ENCODE measurements around the gene RBM15.

Gene RBM15

GRCh38 chr1:110350360-110350759, 11.2 kb downstream of the RBM15 start:
- no peak for DNase-seq

GRCh38 chr1:110355321-110355720, 16.1 kb downstream of the RBM15 start:
- DNase-seq: no peak

- no peak for DNase-seq
These were observed 17.2 kb downstream of the RBM15 start for GRCh38 chr1:110356379-110356778.

- peak; percentile 27 to 32 for DNase-seq
These were observed 21.3 kb downstream of the RBM15 start for GRCh38 chr1:110360431-110360830.

GRCh38 chr1:110361856-110362255, 22.7 kb downstream of the RBM15 start:
- DNase-seq: no peak

- DNase-seq: no peak
These were observed 25.0 kb downstream of the RBM15 start for GRCh38 chr1:110364221-110364620.

- no peak for DNase-seq
These were observed 31.6 kb downstream of the RBM15 start for GRCh38 chr1:110370827-110371226.

GRCh38 chr1:110375490-110375889, 36.3 kb downstream of the RBM15 start:
- no peak for DNase-seq

GRCh38 chr1:110380672-110381283, 41.6 kb downstream of the RBM15 start:
- DNase-seq: peak; percentile 58 to 84

- no peak for DNase-seq
These were observed 44.2 kb downstream of the RBM15 start for GRCh38 chr1:110383251-110383990.

- DNase-seq: peak in 1 of 2 donors; percentile 17
These were observed 45.6 kb downstream of the RBM15 start for GRCh38 chr1:110384581-110385321.

- no peak for DNase-seq
These were observed 46.2 kb downstream of the RBM15 start for GRCh38 chr1:110385369-110385768.

- DNase-seq: no peak
These were observed 48.0 kb downstream of the RBM15 start for GRCh38 chr1:110387048-110387754.

GRCh38 chr1:110390096-110390495, 50.9 kb downstream of the RBM15 start:
- DNase-seq: no peak

GRCh38 chr1:110390692-110391245, 51.6 kb downstream of the RBM15 start, which contains the start of gene SLC16A4:
SLC16A4 (minus strand) TSS chr1:110391026; CDS start chr1:110389323, 1,703 bp downstream.
- no peak for DNase-seq

GRCh38 chr1:110393286-110393685, 54.1 kb downstream of the RBM15 start:
- no peak for DNase-seq

- no peak for DNase-seq
These were observed 54.7 kb downstream of the RBM15 start for GRCh38 chr1:110393691-110394492.

- DNase-seq: no peak
These were observed 55.3 kb downstream of the RBM15 start for GRCh38 chr1:110394493-110394820.
